Activated CD4-positive, CD25-positive, alpha-beta regulatory T cell (primary cell): ENCODE results near the gene NHLRC1.

Experiments used
- DNase-seq, 4 experiments: peaks; one replicate each; lab custom pipeline; 2025; lab: John Stamatoyannopoulos, UW

Gene NHLRC1

DNA sequence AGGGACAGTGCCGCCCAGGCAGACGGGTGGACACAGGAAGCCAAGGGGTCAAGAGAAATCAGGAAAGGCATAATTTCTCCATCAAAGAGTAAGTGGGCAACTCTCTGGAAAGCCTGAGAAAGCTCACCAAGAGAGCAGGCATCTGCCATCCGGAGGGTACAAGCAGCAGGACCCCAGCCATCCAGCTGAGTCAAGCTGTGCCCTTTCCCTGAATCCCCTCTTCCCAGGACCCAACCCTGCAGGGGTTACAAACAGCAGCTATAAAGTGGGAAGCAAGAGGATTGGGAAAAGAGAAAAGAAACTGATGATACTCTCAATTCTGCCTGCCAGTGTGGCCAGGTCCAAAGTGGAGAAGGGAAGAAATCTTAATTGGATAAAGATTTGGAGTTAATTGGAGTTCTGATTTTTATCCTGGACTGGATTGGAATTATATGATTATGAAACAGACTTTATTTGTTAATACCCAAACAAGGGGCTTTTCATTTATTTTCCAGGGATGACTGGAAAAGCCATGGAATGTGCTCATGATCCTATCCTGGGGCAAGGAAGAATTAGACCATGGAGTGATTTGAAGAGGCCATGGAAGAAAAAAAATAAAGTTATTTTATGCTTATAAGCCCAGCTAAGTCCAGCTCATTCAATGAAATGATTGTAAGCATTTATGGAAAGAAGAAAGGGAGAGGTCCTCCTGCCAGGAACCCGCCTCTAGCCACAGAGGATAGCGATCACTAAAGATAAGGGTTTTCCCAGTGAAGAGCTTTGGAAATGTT is 34.9 kb downstream of the NHLRC1 start:
- DNase-seq: no peak

DNA sequence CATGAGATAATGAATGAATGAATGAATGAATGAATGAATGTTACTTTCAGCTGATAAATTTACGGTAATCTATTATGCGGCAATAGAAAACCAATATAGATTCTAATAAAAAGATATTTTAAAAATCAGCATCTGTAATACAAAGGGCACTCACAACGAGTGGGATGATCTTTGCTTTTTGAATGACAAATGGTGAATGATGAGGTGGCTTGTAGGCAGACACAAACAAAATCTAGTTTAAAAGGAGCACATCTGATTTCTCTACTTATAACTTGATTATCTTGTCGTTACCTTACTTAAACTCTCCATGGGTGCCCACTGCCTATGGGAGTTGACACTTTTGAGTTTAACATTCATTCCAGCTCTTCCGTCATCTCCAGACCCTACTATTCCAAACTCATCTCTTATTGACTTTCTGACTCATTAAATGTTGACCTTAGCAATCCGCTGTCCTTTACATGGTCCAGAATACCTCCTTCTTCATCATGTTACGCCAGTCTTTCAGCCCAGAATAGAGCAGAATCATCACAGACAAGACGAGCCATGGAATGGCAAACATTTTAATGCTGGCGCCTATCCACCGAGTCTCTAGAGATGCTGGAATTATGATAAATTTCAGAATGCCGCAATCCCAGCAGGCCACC is 41.3 kb downstream of the NHLRC1 start:
- DNase-seq: no peak

DNA sequence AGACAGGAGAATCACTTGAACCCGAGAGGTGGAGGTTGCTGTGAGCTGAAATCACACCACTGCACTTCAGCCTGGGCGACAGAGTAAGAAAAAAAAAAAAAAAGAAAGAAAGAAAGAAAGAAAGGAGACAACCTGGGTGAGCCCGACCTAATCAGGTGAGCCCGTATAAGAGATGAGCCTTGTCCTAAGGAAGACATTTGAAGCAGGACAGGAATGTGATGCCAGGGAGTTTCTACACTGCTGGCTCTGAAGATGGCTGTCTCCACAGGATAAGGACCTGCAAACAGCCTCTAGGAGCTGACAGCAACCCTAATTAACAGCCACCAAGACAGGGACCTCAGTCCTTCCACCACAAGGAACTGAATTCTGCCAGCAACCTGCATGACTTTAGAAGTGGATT is 41.9 kb downstream of the NHLRC1 start:
- DNase-seq: no peak

DNA sequence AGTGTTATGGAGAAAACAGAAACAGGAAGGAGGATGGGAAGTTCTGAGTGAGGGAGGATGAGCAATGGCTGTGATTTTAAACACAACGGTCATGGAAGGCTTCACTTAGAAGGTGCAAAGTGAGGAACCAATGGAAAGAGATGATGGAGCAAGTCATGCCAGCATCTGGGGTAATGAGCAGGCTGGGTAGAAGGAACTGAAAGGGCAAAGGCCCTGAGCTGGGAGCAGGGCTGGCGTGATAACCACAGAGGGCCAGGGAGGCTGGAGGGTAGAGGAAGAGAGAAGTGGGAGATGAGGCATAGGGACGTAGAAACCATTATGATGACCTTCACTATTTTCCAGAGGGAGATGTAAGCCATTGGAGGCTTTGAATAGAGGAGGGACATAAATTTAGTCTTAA is 43.6 kb downstream of the NHLRC1 start:
- no peak for DNase-seq

DNA sequence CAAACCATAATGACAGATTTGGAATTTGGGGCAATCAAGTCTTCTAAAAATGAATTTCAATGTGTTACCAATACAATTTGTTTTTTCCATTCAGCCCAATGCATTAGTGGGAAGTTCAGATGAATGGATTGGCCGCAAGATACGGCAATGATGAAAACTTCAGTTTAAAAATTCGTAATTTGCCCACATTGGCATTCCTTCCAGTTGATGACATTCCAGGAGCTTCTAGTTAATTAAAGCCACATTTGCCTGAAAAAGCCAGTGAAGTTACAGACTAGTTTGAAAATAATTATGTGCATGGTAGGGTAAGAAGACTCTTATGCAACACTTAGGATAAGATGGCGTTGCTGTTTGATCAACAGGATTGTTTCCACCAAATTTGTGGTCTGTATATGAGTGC is 46.2 kb downstream of the NHLRC1 start:
- DNase-seq: no peak

DNA sequence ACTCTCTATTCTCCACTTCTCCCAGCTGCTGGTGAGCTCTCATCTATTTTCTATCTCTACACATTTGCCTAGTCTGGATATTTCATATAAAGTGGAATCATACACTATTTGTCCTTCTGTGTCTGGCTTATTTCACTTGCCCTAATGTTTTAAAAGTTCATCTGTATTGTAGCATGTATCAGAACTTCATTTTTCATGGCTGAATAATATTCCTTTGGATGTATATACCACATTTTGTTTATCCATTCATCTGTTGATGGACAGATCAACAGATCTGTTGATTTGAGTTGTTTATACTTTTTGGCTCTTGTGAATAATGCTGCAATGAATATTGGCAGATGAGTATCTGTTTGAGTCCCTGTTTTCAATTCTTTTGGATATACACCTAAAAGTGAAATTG is 49.6 kb downstream of the NHLRC1 start:
- no peak for DNase-seq

GRCh38 chr6:18070486-18070885 is 52.0 kb downstream of the NHLRC1 start:
- no peak for DNase-seq
